H9 (cell line): ENCODE measurements around the gene ADAR. TPM values are rescaled to one million over a fixed set of nuclear protein-coding genes. Genes with fewer than 3 reads are reported as not detected.

Experiments
- DNase-seq: peaks from one replicate; pipeline ENCODE4 v3.0.0-alpha.2; 2017
- H2AFZ ChIP-seq: one replicate; pipeline ENCODE4 v1.6.1; 2013; ENCODE audit warnings: mild to moderate bottlenecking, low read length, control low read depth, moderate library complexity
- H2AK5ac ChIP-seq: 2 replicates; pipeline ENCODE4 v1.6.1; 2013; ENCODE audit warnings: low read length, control low read depth, mixed read lengths; ENCODE audit not compliant: insufficient read length
- H2BK120ac ChIP-seq: one replicate; pipeline ENCODE4 v1.6.1; 2013; ENCODE audit warnings: low read depth, mild to moderate bottlenecking, low read length, control low read depth, inconsistent platforms; ENCODE audit not compliant: poor library complexity, severe bottlenecking
- H2BK12ac ChIP-seq: 2 replicates; pipeline ENCODE4 v1.6.1; 2013; ENCODE audit warnings: low read length, control low read depth, mixed read lengths, low read depth; ENCODE audit not compliant: insufficient read length
- H2BK15ac ChIP-seq: 2 replicates; pipeline ENCODE4 v1.6.1; 2013; ENCODE audit warnings: low read depth, low read length, control low read depth
- H2BK20ac ChIP-seq: one replicate; pipeline ENCODE4 v1.6.1; 2013; ENCODE audit warnings: low read depth, mild to moderate bottlenecking, low read length, control low read depth, inconsistent platforms; ENCODE audit not compliant: poor library complexity, severe bottlenecking
- H2BK5ac ChIP-seq: 2 replicates; pipeline ENCODE4 v1.6.1; 2013; ENCODE audit warnings: low read length, control low read depth, mixed read lengths; ENCODE audit not compliant: insufficient read length
- H3K14ac ChIP-seq: 2 replicates; pipeline ENCODE4 v1.6.1; 2013; ENCODE audit warnings: low read length, control low read depth; ENCODE audit not compliant: insufficient read depth
- H3K18ac ChIP-seq: 2 replicates; pipeline ENCODE4 v1.6.1; 2013; ENCODE audit warnings: low read depth, mild to moderate bottlenecking, mixed read lengths, low read length, control low read depth; ENCODE audit not compliant: insufficient read length
- H3K23ac ChIP-seq: 2 replicates; pipeline ENCODE4 v1.6.1; 2013; ENCODE audit warnings: low read length, control low read depth, mixed read lengths, low read depth; ENCODE audit not compliant: insufficient read length
- H3K23me2 ChIP-seq: 2 replicates; pipeline ENCODE4 v1.6.1; 2013; ENCODE audit warnings: low read depth, mild to moderate bottlenecking, mixed read lengths, low read length, control low read depth; ENCODE audit not compliant: insufficient read length, poor library complexity, severe bottlenecking
- H3K27ac ChIP-seq: 2 replicates; pipeline ENCODE4 v1.5.1; 2013; ENCODE audit warnings: low read length, control low read depth, mixed read lengths, low read depth; ENCODE audit not compliant: insufficient read length
- H3K27me3 ChIP-seq: 2 replicates; pipeline ENCODE4 v1.6.1; 2013; ENCODE audit warnings: low read length, control low read depth, inconsistent platforms; ENCODE audit not compliant: insufficient read depth
- H3K4ac ChIP-seq: 2 replicates; pipeline ENCODE4 v1.6.1; 2013; ENCODE audit warnings: low read depth, mild to moderate bottlenecking, control low read depth, inconsistent platforms, low read length, moderate library complexity
- H3K4me1 ChIP-seq: 2 replicates; pipeline ENCODE4 v1.6.1; 2013; ENCODE audit warnings: low read length, control low read depth, inconsistent platforms; ENCODE audit not compliant: insufficient read depth
- H3K4me2 ChIP-seq: 2 replicates; pipeline ENCODE4 v1.6.1; 2013; ENCODE audit warnings: low read length, control low read depth, mixed read lengths; ENCODE audit not compliant: insufficient read length, insufficient read depth
- H3K56ac ChIP-seq: 2 replicates; pipeline ENCODE4 v1.6.1; 2013; ENCODE audit warnings: low read depth, mild to moderate bottlenecking, mixed read lengths, low read length, control low read depth; ENCODE audit not compliant: insufficient read length
- H3K79me1 ChIP-seq: 2 replicates; pipeline ENCODE4 v1.6.1; 2013; ENCODE audit warnings: low read depth, mild to moderate bottlenecking, moderate library complexity, low read length, control low read depth, inconsistent platforms; ENCODE audit not compliant: insufficient read depth, poor library complexity, severe bottlenecking
- H3K79me2 ChIP-seq: 2 replicates; pipeline ENCODE4 v1.6.1; 2013; ENCODE audit warnings: low read length, control low read depth, inconsistent platforms; ENCODE audit not compliant: insufficient read depth
- H3K9ac ChIP-seq: 2 replicates; pipeline ENCODE4 v1.6.1; 2013; ENCODE audit warnings: low read length, control low read depth, mixed read lengths; ENCODE audit not compliant: insufficient read length; ENCODE audit errors: extremely low read depth
- H3K9me3 ChIP-seq: one replicate; pipeline ENCODE4 v1.6.1; 2013; ENCODE audit warnings: low read depth, low read length, inconsistent platforms; ENCODE audit not compliant: control insufficient read depth
- H3T11ph ChIP-seq: one replicate; pipeline ENCODE4 v1.6.1; 2013; ENCODE audit warnings: mild to moderate bottlenecking, low read length, control low read depth, inconsistent platforms
- H4K20me1 ChIP-seq: one replicate; pipeline ENCODE4 v1.6.1; 2013; ENCODE audit not compliant: control insufficient read depth, insufficient read length, insufficient read depth
- H4K5ac ChIP-seq: 2 replicates; pipeline ENCODE4 v1.6.1; 2013; ENCODE audit warnings: low read depth, mild to moderate bottlenecking, mixed read lengths, low read length, control low read depth; ENCODE audit not compliant: insufficient read length
- H4K8ac ChIP-seq: replicated peaks from 2 replicates; pipeline ENCODE4 v1.6.1; 2013; ENCODE audit warnings: low read length, control low read depth, mixed read lengths, low read depth; ENCODE audit not compliant: insufficient read length
- H4K91ac ChIP-seq: 2 replicates; pipeline ENCODE4 v1.6.1; 2013; ENCODE audit warnings: low read depth, mild to moderate bottlenecking, moderate library complexity, mixed read lengths, low read length, control low read depth; ENCODE audit not compliant: insufficient read length
- H3K27ac Mint-ChIP-seq, 3 experiments: 2 replicates in 2 of 3; 3 replicates in 1 of 3; pipeline ENCODE4 v1.8.0; 2020 to 2021; ENCODE audit warnings: mixed read lengths in 3 of 3, mild to moderate bottlenecking in 1 of 3, moderate library complexity in 1 of 3
- H3K27me3 Mint-ChIP-seq: 2 replicates; pipeline ENCODE4 v1.8.0; 2021; ENCODE audit warnings: low read depth, mild to moderate bottlenecking, moderate library complexity, mixed read lengths
- H3K36me3 Mint-ChIP-seq, 3 experiments: 2 replicates in 2 of 3; 3 replicates in 1 of 3; pipeline ENCODE4 v1.8.0; 2020 to 2021; ENCODE audit warnings: low read depth in 3 of 3, mixed read lengths in 3 of 3; ENCODE audit not compliant: insufficient read depth in 1 of 3
- H3K4me1 Mint-ChIP-seq, 2 experiments: 2 replicates each; pipeline ENCODE4 v1.8.0; 2020; ENCODE audit warnings: mixed read lengths in 2 of 2
- H3K4me3 Mint-ChIP-seq, 2 experiments: 2 replicates in 1 of 2; 3 replicates in 1 of 2; pipeline ENCODE4 v1.8.0; 2020 to 2021; ENCODE audit warnings: mild to moderate bottlenecking in 2 of 2, mixed read lengths in 2 of 2, moderate library complexity in 1 of 2
- H3K9me3 Mint-ChIP-seq, 2 experiments: 2 replicates in 1 of 2; 3 replicates in 1 of 2; pipeline ENCODE4 v1.8.0; 2020; ENCODE audit warnings: mild to moderate bottlenecking in 2 of 2, mixed read lengths in 2 of 2, moderate library complexity in 1 of 2
- WGBS: extraction: QIAGEN DNeasy Blood & Tissue Kit; methylation state at CpG from one replicate; pipeline ENCODE4 v1.1.7; 2013; ENCODE audit warnings: missing lambda C conversion rate, low lambda C conversion rate, mixed read lengths; ENCODE audit not compliant: insufficient read length; ENCODE audit errors: extremely low coverage; 5-methylcytosine and 5-hydroxymethylcytosine counted together
- total RNA-seq: library from RNA; stranded (reverse); gene quantifications from 2 replicates; pipeline ENCODE4 v1.2.1, GENCODE V29; 2021
- TF ChIP-seq, protein P1 (sequence below): fragments of 200-600 bp; sonication (generic); conservative IDR thresholded peaks from 3 replicates; pipeline ENCODE4 v1.8.0; 2021; ENCODE audit warnings: antibody characterized with exemption, mild to moderate bottlenecking

Gene ADAR
- total RNA-seq, 1 experiment from 2014 or later, result 236 TPM

DNA sequence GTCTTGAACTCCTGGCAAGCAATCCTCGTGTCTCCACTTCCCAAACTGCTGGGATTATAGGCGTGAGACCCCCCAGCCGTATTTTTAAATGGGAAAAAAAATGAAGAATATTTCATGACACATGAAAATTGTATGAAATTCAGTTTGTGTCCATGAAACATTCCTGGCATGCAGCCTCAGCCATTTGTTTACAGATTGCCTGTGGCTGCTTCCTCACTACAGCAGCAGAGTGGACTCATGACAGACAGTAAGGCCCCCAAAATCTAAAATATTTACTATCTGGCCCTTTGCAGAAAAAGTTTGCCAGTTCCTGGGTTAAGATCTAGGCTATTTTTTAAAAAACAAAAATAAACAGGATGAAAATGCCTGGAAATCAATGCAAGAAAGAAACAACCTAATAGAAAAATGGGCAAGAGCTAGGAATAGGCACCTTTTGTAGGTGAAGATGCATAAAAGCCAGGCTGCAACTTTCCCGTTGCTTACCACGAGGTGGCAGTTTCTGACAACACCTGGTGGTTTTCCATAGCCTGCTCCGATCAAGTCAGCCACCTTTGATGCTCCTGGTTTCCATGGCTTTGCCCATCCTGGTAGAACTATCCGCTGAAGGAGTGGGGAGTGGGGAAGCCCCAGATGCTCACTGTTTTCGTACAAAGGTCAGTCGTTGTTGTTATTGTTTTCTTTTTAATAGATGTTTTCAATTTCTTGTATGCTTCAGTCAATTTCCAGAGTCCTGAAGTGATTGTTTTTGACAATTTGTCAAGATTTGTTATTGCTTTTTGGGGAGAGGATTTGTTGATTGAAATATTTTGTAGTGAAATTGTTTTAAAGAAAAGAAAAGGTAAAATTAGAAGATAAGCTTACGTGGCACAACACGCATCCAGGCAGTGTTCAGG is 73.8 kb downstream of the ADAR start:
- DNase-seq, result peak; percentile 79
- Histone ChIP-seq H3K23ac (no peak overlapping the region), H4K5ac (no peak overlapping the region), H3K18ac (no peak overlapping the region), H2BK5ac (no peak overlapping the region), H2AFZ (no peak overlapping the region), H2BK120ac (no peak overlapping the region), H3K79me2 (no peaks in the 10 kb centered on the region), H3K4ac (no peak overlapping the region), H4K8ac (no peak overlapping the region), H3K14ac (no peak overlapping the region), H2BK12ac (no peak overlapping the region), H2BK20ac (no peak overlapping the region), H3K23me2 (no peaks in the 10 kb centered on the region), H3K9me3 (no peaks in the 10 kb centered on the region), H3K27me3 (no peaks in the 10 kb centered on the region), H2AK5ac (no peak overlapping the region), H3K9ac (no peak overlapping the region), H4K91ac (no peak overlapping the region), H2BK15ac (no peak overlapping the region), H3T11ph (no peak overlapping the region), H4K20me1 (no peaks in the 10 kb centered on the region), H3K27ac (no peak overlapping the region), H3K4me1 (no peaks in the 10 kb centered on the region), H3K4me2 (no peak overlapping the region), H3K56ac (no peak overlapping the region), H3K79me1 (no peaks in the 10 kb centered on the region)
- Mint-ChIP-seq H3K4me1 (peaks cover 5 to 7% of the 10 kb centered on the region in 2 experiments; a peak in 1 of 4 replicates), H3K9me3 (peaks cover 7 to 13% of the 10 kb centered on the region in 2 experiments; a peak in 3 of 5 replicates), H3K27ac (no peak overlapping the region), H3K27me3 (peaks cover 10% of the 10 kb centered on the region), H3K36me3 (no peaks in the 10 kb centered on the region), H3K4me3 (no peak overlapping the region)
- no CpG with 5 or more reads among the region's 11 CpGs for WGBS
- TF ChIP-seq, protein P1, sequence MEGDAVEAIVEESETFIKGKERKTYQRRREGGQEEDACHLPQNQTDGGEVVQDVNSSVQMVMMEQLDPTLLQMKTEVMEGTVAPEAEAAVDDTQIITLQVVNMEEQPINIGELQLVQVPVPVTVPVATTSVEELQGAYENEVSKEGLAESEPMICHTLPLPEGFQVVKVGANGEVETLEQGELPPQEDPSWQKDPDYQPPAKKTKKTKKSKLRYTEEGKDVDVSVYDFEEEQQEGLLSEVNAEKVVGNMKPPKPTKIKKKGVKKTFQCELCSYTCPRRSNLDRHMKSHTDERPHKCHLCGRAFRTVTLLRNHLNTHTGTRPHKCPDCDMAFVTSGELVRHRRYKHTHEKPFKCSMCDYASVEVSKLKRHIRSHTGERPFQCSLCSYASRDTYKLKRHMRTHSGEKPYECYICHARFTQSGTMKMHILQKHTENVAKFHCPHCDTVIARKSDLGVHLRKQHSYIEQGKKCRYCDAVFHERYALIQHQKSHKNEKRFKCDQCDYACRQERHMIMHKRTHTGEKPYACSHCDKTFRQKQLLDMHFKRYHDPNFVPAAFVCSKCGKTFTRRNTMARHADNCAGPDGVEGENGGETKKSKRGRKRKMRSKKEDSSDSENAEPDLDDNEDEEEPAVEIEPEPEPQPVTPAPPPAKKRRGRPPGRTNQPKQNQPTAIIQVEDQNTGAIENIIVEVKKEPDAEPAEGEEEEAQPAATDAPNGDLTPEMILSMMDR, result peak; percentile 81

Other genes with a start within 250 kb of the ADAR start
- gene IL6R, start 202.8 kb downstream of the ADAR start, total RNA-seq, result 1.7 and 2.8 TPM in 2 replicates
- 0.31 TPM in 1 of 2 replicates, not detected in the other for gene TDRD10, start 106.0 kb downstream of the ADAR start, total RNA-seq
- 0.35 and 0.48 TPM in 2 replicates for gene SHE, start 105.8 kb downstream of the ADAR start, total RNA-seq
- gene UBE2Q1, start 49.5 kb downstream of the ADAR start, total RNA-seq, result 105 and 108 TPM in 2 replicates
- 1.8 and 1.9 TPM in 2 replicates for gene CHRNB2, start 40.4 kb downstream of the ADAR start, total RNA-seq